ENCODE results near the gene MANEAL.

DNA sequence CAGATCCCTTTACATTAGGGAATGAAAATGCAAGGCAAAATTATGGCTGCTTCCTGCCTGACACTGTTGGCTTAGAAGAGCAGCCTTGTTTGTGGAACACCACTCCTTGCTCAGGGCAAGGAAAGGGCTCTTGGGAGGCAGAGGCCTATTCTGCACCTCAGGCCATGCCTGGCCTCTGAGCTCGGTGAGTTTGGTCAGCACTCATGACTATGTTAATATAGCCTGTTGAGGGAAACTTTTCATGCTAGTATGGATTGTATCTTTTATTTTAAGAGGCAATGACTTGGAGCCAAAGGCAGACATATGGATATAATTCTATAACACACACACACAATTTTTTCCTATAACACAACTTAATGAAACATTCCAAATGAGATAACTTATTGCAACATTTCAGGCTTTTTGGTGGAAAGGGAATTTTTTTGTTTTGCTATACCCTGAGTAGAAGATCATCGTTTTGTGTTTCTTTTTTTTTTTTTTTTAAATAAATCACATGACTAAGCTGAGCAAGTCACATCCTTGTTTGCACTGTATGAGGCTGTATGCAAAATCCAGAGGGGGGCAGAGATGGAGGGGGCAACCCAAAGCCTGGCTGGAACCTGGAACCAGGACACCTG is 20.0 kb downstream of the MANEAL start:
- TF ChIP-seq, protein P1, sequence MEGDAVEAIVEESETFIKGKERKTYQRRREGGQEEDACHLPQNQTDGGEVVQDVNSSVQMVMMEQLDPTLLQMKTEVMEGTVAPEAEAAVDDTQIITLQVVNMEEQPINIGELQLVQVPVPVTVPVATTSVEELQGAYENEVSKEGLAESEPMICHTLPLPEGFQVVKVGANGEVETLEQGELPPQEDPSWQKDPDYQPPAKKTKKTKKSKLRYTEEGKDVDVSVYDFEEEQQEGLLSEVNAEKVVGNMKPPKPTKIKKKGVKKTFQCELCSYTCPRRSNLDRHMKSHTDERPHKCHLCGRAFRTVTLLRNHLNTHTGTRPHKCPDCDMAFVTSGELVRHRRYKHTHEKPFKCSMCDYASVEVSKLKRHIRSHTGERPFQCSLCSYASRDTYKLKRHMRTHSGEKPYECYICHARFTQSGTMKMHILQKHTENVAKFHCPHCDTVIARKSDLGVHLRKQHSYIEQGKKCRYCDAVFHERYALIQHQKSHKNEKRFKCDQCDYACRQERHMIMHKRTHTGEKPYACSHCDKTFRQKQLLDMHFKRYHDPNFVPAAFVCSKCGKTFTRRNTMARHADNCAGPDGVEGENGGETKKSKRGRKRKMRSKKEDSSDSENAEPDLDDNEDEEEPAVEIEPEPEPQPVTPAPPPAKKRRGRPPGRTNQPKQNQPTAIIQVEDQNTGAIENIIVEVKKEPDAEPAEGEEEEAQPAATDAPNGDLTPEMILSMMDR (CRISPR knock-in tag; IDR thresholded peaks at IDR 0.05), result no peak
- TF ChIP-seq, protein P2, sequence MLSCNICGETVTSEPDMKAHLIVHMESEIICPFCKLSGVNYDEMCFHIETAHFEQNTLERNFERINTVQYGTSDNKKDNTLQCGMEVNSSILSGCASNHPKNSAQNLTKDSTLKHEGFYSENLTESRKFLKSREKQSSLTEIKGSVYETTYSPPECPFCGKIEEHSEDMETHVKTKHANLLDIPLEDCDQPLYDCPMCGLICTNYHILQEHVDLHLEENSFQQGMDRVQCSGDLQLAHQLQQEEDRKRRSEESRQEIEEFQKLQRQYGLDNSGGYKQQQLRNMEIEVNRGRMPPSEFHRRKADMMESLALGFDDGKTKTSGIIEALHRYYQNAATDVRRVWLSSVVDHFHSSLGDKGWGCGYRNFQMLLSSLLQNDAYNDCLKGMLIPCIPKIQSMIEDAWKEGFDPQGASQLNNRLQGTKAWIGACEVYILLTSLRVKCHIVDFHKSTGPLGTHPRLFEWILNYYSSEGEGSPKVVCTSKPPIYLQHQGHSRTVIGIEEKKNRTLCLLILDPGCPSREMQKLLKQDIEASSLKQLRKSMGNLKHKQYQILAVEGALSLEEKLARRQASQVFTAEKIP (CRISPR knock-in tag; IDR thresholded peaks at IDR 0.05; ENCODE audit: borderline replicate concordance), result no peak
- TF ChIP-seq EZH2 (conservative IDR thresholded peaks at IDR 0.05; ENCODE audit: low read depth, low read length) (no peak), SP2 (CRISPR knock-in tag; IDR thresholded peaks at IDR 0.05) (no peak), ZNF629 (CRISPR knock-in tag; conservative IDR thresholded peaks at IDR 0.05) (no peak), CENPT (CRISPR knock-in tag; IDR thresholded peaks at IDR 0.05; ENCODE audit: low read depth) (no peak), EP300 (IDR thresholded peaks at IDR 0.05; ENCODE audit: low read depth in 2 of 2, low read length in 2 of 2) (no peak), EP300 (CRISPR knock-in tag; IDR thresholded peaks at IDR 0.05; ENCODE audit: borderline replicate concordance) (no peak), POLR2AphosphoS5 (IDR thresholded peaks at IDR 0.05; ENCODE audit: low read depth, low read length) (no peak), CBX5 (CRISPR knock-in tag; IDR thresholded peaks at IDR 0.05; ENCODE audit: borderline replicate concordance) (no peak), ARNT (IDR thresholded peaks at IDR 0.05) (no peak)
- TF ChIP-seq, protein P3, sequence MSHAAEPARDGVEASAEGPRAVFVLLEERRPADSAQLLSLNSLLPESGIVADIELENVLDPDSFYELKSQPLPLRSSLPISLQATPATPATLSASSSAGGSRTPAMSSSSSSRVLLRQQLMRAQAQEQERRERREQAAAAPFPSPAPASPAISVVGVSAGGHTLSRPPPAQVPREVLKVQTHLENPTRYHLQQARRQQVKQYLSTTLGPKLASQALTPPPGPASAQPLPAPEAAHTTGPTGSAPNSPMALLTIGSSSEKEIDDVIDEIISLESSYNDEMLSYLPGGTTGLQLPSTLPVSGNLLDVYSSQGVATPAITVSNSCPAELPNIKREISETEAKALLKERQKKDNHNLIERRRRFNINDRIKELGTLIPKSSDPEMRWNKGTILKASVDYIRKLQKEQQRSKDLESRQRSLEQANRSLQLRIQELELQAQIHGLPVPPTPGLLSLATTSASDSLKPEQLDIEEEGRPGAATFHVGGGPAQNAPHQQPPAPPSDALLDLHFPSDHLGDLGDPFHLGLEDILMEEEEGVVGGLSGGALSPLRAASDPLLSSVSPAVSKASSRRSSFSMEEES (CRISPR knock-in tag; IDR thresholded peaks at IDR 0.05), result no peak
- TF ChIP-seq, protein P4, sequence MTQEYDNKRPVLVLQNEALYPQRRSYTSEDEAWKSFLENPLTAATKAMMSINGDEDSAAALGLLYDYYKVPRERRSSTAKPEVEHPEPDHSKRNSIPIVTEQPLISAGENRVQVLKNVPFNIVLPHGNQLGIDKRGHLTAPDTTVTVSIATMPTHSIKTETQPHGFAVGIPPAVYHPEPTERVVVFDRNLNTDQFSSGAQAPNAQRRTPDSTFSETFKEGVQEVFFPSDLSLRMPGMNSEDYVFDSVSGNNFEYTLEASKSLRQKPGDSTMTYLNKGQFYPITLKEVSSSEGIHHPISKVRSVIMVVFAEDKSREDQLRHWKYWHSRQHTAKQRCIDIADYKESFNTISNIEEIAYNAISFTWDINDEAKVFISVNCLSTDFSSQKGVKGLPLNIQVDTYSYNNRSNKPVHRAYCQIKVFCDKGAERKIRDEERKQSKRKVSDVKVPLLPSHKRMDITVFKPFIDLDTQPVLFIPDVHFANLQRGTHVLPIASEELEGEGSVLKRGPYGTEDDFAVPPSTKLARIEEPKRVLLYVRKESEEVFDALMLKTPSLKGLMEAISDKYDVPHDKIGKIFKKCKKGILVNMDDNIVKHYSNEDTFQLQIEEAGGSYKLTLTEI (CRISPR knock-in tag; conservative IDR thresholded peaks at IDR 0.05), result no peak
- TF ChIP-seq, protein P5, sequence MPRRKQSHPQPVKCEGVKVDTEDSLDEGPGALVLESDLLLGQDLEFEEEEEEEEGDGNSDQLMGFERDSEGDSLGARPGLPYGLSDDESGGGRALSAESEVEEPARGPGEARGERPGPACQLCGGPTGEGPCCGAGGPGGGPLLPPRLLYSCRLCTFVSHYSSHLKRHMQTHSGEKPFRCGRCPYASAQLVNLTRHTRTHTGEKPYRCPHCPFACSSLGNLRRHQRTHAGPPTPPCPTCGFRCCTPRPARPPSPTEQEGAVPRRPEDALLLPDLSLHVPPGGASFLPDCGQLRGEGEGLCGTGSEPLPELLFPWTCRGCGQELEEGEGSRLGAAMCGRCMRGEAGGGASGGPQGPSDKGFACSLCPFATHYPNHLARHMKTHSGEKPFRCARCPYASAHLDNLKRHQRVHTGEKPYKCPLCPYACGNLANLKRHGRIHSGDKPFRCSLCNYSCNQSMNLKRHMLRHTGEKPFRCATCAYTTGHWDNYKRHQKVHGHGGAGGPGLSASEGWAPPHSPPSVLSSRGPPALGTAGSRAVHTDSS (CRISPR knock-in tag; conservative IDR thresholded peaks at IDR 0.05), result no peak

Data from HepG2 (cell line).